ENCODE results near the gene TEX14. TPM values are rescaled to one million over a fixed set of nuclear protein-coding genes. Genes with fewer than 3 reads are reported as not detected.

Gene TEX14
- total and polyA plus RNA-seq, 2 donors (not counting 1 experiment from before 2014, with no cell fraction given): under 0.01 to 0.03 TPM

- no peak for TF ChIP-seq CTCF (conservative IDR thresholded peaks at IDR 0.05 in 1 of 2, IDR thresholded peaks at IDR 0.05 in 1 of 2; ENCODE audit: low read depth in 1 of 2, low read length in 2 of 2)
- no peak for TF ChIP-seq EZH2 (IDR thresholded peaks at IDR 0.05; ENCODE audit: low read length, missing control alignments)
- H3K79me2 ChIP-seq (ENCODE audit: control insufficient read depth, insufficient read depth, low read length): no peaks in the 10 kb centered on the region
Measured at GRCh38 chr17:58564971-58565370, 126.9 kb downstream of the TEX14 start.

GRCh38 chr17:58564243-58564642 lies 127.6 kb downstream of the TEX14 start:
- Histone ChIP-seq H3K27me3 (ENCODE audit: control insufficient read depth, insufficient read depth, low read length) (no peaks in the 10 kb centered on the region), H3K4me3 (replicated peaks in 1 of 4; ENCODE audit: control extremely low read depth in 1 of 4, insufficient read depth in 1 of 4, low read depth in 3 of 4, low read length in 4 of 4) (no peak overlapping the region), H3K9me3 (ENCODE audit: control insufficient read depth, insufficient read depth, low read depth, low read length) (no peaks in the 10 kb centered on the region), H3K9ac (ENCODE audit: insufficient read depth, low read length) (no peak overlapping the region), H3K79me2 (ENCODE audit: control insufficient read depth, insufficient read depth, low read length) (no peaks in the 10 kb centered on the region), H3K36me3 (ENCODE audit: control insufficient read depth, insufficient read depth, low read length) (no peaks in the 10 kb centered on the region), H3K27ac (ENCODE audit: insufficient read depth, low read length) (no peak overlapping the region), H4K20me1 (ENCODE audit: control insufficient read depth, extremely low read depth, insufficient read depth, low read length) (no peaks in the 10 kb centered on the region), H3K4me1 (ENCODE audit: control insufficient read depth, extremely low read depth, insufficient read depth, low read length) (no peaks in the 10 kb centered on the region), H2AFZ (ENCODE audit: low read length) (no peak overlapping the region), H3K4me2 (ENCODE audit: extremely low read depth, insufficient read depth, low read length) (no peak overlapping the region)
- TF ChIP-seq CTCF (conservative IDR thresholded peaks at IDR 0.05 in 1 of 2, IDR thresholded peaks at IDR 0.05 in 1 of 2; ENCODE audit: low read depth in 1 of 2, low read length in 2 of 2) (no peak), EZH2 (IDR thresholded peaks at IDR 0.05; ENCODE audit: low read length, missing control alignments) (no peak)
- DNase-seq (ENCODE audit: low read depth in 2 of 2): no peak

More at GRCh38 chr17:58564971-58565370, 126.9 kb downstream of the TEX14 start:
- Histone ChIP-seq H3K27me3 (ENCODE audit: control insufficient read depth, insufficient read depth, low read length) (no peaks in the 10 kb centered on the region), H4K20me1 (ENCODE audit: control insufficient read depth, extremely low read depth, insufficient read depth, low read length) (no peaks in the 10 kb centered on the region), H3K27ac (ENCODE audit: insufficient read depth, low read length) (no peak overlapping the region), H3K4me2 (ENCODE audit: extremely low read depth, insufficient read depth, low read length) (no peak overlapping the region), H3K36me3 (ENCODE audit: control insufficient read depth, insufficient read depth, low read length) (no peaks in the 10 kb centered on the region), H2AFZ (ENCODE audit: low read length) (no peak overlapping the region), H3K9ac (ENCODE audit: insufficient read depth, low read length) (no peak overlapping the region), H3K4me3 (replicated peaks in 1 of 4; ENCODE audit: control extremely low read depth in 1 of 4, insufficient read depth in 1 of 4, low read depth in 3 of 4, low read length in 4 of 4) (no peak overlapping the region), H3K9me3 (ENCODE audit: control insufficient read depth, insufficient read depth, low read depth, low read length) (no peaks in the 10 kb centered on the region), H3K4me1 (ENCODE audit: control insufficient read depth, extremely low read depth, insufficient read depth, low read length) (no peaks in the 10 kb centered on the region)
- DNase-seq (ENCODE audit: low read depth in 2 of 2): no peak

- Histone ChIP-seq H3K4me3 (replicated peaks in 1 of 4; ENCODE audit: control extremely low read depth in 1 of 4, insufficient read depth in 1 of 4, low read depth in 3 of 4, low read length in 4 of 4) (no peak overlapping the region), H3K79me2 (ENCODE audit: control insufficient read depth, insufficient read depth, low read length) (no peaks in the 10 kb centered on the region), H3K9me3 (ENCODE audit: control insufficient read depth, insufficient read depth, low read depth, low read length) (no peaks in the 10 kb centered on the region), H3K4me1 (ENCODE audit: control insufficient read depth, extremely low read depth, insufficient read depth, low read length) (no peaks in the 10 kb centered on the region), H4K20me1 (ENCODE audit: control insufficient read depth, extremely low read depth, insufficient read depth, low read length) (no peaks in the 10 kb centered on the region), H3K27ac (ENCODE audit: insufficient read depth, low read length) (no peak overlapping the region), H2AFZ (ENCODE audit: low read length) (no peak overlapping the region), H3K27me3 (ENCODE audit: control insufficient read depth, insufficient read depth, low read length) (no peaks in the 10 kb centered on the region), H3K9ac (ENCODE audit: insufficient read depth, low read length) (no peak overlapping the region), H3K4me2 (ENCODE audit: extremely low read depth, insufficient read depth, low read length) (no peak overlapping the region), H3K36me3 (ENCODE audit: control insufficient read depth, insufficient read depth, low read length) (no peaks in the 10 kb centered on the region)
- TF ChIP-seq EZH2 (IDR thresholded peaks at IDR 0.05; ENCODE audit: low read length, missing control alignments) (no peak), CTCF (conservative IDR thresholded peaks at IDR 0.05 in 1 of 2, IDR thresholded peaks at IDR 0.05 in 1 of 2; ENCODE audit: low read depth in 1 of 2, low read length in 2 of 2) (no peak)
- peak in 1 of 2 donors; percentile 12 for DNase-seq (ENCODE audit: low read depth in 2 of 2)
Measured at GRCh38 chr17:58560511-58560910, 131.3 kb downstream of the TEX14 start.

Data from fibroblast of lung (primary cell).